GM18505 (cell line): ENCODE data around the gene MEGF11.
"Not testable (repeated sequence)": the region's sequence is repeated elsewhere in the genome, so short reads cannot be mapped to it uniquely, and the experiment has no call there.

Source experiments
- ATAC-seq: cut with Tn5 transposase; IDR thresholded peaks from one replicate; pipeline ENCODE4 v1.9.1; 2021; ENCODE audit not compliant: unreplicated experiment
- POLR2A ChIP-seq: IDR thresholded peaks from 4 replicates; pipeline ENCODE4 v1.6.1; 2011; ENCODE audit warnings: borderline replicate concordance; ENCODE audit not compliant: insufficient read depth, insufficient read length; ENCODE audit errors: extremely low read depth

Gene MEGF11

DNA sequence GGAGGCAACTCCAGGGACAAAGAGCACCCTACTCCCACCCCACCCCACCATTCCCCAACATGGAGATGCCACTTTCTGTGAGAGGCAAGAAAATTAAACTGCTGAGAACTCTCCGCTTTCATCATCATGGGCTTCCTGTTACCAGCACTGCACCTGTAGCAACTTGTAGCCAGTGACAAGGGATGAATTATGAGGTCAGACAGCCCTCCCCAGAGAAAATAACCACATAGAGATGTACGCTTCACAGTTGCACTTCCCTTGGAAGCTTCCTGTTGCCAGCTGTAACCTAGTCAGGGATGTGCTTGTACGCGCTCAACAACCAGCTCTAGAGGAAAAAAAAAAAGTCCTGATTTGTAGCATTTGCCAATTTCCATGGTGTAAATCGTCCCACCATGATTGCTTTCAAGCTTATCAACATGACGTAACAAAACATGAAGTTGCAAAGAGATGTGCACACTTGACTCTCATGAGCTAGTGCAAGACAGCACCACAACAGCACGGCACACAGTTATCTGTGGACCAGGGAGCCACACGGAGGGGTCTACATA is 238.8 kb downstream of the MEGF11 start:
- no peak for ATAC-seq
- no peak for TF ChIP-seq POLR2A

DNA sequence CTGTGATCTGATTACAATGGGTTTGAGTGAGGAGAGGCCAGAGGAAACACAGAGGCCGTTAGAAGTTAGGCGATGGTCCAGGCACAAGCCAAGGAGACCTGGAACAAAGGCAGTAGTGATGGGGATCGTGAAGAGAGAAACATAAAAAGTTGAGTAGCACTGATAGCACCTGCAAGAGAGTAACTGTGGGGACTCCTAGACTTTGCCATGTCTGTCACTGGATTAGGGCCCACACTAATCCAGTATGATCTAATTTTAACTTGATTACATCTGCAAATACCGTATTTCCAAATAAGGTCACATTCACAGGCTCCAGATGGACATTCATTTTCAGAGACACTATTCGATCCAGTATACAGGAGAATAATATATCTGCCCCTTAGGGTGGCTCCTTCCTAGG is 239.5 kb downstream of the MEGF11 start:
- no peak for TF ChIP-seq POLR2A
- ATAC-seq, result no peak

DNA sequence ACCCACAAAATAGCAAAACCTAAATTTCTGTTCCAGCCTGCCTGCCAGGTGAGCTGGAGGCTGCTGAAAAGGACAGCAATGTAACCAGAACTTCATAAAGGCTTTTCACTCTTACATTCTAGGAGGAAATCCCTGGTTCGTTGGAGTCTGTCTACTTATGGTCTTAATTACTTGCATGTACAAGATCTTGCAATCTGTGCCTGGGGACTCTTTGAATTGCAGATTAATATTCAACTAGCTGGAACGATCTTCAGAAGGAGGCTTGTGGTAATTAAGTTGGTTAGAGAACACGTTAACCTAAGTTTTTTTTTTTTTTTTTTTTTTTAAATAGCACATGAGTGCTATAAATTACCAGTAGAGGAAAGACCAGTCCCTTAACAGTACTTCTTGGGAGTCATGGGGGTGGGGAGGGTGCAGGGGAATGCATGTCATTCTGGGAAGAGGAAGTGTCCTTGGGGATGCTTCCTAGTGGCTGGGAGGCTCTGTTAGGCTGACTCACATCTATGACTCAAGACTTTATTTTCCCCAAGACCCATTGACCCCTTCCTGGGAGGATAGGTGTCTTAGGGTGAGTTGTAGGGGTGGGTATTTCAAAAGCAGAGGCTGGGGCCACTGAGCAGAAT is 244.5 kb downstream of the MEGF11 start:
- no peak for ATAC-seq
- no peak for TF ChIP-seq POLR2A

DNA sequence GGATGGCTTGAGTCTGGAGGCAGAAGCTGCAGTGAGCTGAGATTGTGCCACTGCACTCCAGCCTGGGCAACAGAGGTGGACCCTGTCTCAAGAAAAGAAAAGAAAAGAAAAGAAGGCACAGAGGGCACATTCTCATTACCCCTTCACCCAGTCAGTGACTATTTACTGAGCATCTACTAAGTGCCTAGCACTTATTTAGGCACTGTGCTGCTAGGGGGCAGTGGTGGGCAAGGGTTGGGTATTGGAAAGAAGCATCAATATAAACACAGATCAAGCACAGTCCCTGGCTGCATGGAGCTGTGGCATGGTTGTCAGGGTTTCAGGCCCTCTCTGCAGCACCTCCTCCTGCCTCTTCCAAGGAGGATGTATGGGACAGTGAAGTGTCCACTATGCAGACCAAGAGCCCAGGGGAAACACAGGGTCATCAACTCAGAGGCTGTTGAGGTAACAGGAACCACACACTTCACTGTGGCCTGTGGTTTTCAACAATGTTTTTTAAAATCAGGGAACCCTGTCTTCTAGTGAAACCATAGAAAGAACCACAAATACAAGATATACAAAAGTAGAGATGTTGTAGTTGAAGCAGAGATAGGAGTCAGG is 245.8 kb downstream of the MEGF11 start:
- no peak for ATAC-seq
- TF ChIP-seq POLR2A, result no peak

DNA sequence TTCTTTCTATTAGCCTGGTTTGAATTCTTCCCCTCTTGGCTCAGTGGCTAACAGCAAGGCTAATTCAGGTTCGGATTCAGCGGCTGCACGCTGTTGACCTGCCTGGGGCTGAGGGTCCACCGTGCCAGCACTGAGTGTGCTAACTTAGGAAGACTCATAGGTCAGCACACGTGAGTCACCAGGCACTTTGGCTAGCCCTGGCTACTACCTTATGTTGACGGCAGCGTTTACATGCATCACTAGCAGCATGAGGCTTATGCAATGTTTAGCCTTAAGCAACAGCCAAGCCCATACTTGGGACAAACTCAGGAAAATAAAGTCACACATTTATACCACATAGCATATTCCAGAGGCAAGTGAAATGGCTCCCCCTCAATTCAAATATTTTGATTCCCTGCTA is 246.6 kb downstream of the MEGF11 start:
- TF ChIP-seq POLR2A, result no peak
- no peak for ATAC-seq

DNA sequence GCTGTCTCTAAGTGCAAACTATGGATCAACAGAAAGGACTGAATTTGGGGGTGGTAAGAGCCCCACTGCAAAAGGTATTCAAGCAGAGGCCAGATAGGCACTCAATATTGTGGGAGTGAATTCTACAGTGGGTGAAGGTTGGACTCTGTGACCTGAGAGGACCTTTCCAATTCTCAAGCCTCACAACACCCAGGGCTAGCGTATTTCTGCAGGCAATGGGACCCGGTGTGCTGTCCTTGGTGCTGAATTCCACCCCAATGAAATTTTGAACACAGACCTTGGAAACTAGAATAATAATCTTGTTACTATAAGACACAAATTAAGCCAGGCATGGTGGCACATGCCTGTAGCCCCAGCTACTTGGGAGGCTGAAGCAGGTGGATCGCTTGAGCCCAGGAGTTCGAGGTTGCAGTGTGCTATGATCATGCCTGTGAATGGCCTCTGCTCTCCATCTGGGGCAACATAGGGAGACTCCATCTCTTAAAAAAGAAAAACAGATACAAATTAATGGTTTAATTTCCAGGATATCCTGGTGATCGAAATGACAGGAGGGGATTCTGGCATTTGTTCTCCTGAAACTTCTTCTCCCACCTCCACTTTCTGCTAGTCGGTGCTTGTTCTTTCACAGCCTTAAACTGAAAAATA is 248.8 kb downstream of the MEGF11 start:
- no peak for TF ChIP-seq POLR2A
- no peak for ATAC-seq

DNA sequence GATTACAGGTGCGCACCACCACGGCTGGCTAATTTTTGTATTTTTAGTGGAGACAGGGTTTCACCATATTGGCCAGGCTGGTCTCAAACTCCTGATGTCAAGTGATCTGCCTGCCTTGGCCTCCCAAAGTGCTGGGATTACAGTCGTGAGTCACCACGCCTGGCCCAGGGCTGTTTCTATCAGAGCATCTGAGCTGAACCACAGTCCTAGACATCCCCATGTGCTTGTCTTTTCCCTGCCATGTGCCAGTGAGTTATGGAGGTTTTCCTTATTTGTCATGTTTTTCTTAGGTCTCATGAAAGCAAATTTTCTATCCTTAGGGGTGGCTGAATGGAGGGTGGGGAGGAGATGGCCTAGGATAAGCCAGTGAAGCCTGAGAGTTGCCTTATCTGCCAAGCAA is 250.4 kb downstream of the MEGF11 start:
- ATAC-seq, result not testable (repeated sequence)

DNA sequence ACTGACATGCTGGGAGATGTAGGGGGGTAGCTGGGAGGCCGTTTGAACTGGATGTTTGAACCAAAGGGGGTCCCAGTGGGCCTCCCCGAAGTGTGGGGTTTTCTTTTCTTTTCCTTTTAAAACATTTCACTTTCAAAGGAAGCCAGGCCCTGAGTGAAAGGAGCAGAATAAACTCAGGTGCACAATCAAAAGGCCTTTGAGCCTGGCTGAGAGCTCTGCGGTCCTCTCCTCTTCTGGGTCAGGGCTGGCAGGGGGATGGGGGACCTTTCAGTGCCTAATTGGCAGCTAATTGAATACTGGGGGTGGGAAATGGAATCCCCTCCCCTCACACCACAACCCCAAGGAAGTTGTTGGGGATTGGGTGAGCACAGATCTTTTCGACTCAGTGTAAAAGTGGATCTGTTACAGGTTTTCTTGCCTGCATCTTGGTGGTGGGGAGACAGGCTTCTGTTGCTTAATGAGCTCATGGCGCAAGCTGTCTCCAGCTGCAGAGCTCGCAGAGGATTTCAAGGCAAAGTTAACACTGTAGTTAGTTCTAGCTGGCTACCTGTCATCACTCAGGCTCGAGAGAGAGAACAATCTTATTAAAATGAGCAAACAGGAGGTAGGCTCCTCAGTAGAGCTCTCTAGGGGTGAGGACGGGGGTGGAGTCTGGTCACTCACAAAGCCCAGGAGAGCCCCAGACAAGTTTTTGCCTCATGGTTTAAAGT is 251.7 kb downstream of the MEGF11 start:
- no peak for ATAC-seq

DNA sequence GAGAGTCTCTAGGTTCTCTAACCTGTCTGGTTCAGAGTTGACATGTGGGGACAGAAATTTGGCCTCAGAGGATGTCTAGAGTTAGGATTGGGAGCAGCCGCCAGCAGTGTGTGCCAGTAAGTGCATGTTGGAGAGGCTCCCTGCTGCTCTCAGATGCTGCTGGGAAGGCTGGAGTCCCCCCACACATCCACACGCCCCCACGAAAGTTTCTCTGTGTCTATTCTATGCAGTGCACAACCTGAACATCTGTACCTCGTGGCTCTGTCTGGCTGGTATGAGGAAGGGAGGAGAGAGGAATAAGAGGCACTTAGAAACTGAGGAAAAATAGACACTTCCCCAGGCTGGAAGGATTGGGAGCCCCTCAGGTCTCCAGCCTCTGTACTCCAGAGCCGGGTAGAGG is 252.5 kb downstream of the MEGF11 start:
- no peak for TF ChIP-seq POLR2A
- no peak for ATAC-seq

More for the DNA sequence above, 251.7 kb downstream of the MEGF11 start:
- TF ChIP-seq POLR2A, result no peak

DNA sequence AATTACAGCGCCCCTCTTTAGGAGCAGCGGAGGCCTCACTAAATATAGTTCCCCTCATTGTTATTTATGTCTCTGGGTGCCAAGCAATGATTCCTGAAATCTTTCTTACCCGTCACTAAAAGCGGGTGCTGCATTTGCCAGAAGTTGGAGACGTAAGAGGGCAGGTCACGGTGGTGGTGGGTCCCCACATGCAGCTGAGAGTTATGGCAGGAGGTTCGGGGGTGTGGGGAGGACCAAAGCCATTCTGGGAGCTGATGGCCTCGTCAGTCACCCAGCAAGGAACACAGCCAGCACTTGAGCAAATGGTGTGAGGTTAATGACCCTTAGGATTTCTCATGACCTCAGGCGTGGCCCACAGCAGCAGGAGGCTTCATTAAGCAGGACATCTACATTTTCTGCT is 255.1 kb downstream of the MEGF11 start:
- no peak for ATAC-seq
- TF ChIP-seq POLR2A, result no peak

DNA sequence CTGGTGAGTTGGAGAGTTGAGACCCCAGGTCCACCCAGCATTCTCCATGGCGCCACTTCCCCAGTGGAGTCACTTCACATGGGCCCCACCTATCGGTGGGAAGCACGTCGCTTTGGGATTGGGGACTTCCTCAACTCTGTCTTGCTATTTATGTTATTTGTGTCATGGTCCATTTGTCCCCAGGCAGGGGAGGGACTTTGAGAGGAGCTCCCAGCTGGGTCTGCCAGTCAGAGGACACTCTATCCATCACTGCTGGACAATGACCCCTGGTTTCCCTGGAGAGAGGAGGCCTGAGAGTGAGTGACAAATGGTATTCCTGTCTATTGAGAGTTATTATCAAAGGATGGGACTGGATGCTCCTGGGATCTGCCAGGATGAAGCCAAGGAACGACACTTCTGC is 256.6 kb downstream of the MEGF11 start:
- ATAC-seq, result no peak
- TF ChIP-seq POLR2A, result no peak

DNA sequence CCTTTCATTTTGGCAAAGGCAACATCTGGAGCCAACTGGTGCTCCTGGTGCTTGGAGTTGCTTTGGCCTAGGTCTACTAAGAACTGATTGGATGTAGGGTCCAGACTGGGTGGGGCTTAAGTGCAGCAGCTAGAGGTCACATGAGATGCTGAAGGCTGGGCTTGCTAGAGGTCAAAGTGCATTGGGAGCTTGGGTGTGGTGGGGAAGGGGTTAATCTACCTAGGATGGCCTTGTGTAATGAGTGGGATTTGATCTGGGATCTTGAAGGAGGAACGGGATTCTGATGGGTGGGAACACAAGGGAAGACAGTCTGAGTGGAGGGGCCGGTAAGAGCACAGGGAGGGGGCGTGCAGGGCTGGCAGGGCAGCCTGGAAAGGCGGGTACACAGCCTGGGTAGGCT is 258.7 kb downstream of the MEGF11 start:
- TF ChIP-seq POLR2A, result no peak
- no peak for ATAC-seq

DNA sequence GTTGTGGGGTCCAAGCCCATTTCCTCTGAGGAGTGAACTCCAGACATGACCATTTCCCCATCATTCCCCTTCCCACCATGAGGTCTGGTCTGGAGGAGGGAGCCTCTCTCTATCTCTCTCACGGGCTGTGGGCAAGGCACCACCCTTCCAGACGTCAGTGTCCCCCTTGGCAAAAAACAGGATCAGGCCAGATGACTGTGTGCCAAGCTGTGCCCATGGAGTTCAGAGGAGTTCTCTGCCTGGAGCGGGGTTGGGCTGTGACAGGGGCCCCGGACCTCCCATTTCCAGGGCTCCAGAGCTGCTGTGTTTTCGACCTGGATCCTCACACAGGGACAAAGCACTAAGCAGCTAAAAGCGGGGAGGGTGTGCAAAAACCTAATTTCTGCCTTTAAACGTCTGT is 259.8 kb downstream of the MEGF11 start:
- ATAC-seq, result no peak
- TF ChIP-seq POLR2A, result no peak

DNA sequence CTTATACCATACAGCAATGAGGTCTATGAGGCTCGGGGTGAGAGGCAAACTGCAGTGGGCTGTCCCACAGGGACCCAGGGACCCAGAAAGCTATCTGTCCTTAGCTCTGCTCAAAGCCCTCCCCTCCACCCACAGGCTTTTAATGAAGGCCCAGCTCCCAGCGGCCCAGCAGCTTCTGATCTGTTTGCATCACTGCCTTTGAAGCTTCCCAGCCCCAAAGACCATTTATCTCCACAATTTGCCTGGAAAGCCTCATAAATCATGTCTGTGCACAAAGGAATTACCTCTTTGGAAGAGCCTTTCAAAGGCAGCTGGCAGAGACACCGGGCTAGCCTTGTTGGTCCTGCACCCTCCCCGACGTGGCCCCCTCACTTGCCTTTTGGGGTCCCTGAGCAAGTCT is 260.3 kb downstream of the MEGF11 start:
- no peak for ATAC-seq
- no peak for TF ChIP-seq POLR2A

DNA sequence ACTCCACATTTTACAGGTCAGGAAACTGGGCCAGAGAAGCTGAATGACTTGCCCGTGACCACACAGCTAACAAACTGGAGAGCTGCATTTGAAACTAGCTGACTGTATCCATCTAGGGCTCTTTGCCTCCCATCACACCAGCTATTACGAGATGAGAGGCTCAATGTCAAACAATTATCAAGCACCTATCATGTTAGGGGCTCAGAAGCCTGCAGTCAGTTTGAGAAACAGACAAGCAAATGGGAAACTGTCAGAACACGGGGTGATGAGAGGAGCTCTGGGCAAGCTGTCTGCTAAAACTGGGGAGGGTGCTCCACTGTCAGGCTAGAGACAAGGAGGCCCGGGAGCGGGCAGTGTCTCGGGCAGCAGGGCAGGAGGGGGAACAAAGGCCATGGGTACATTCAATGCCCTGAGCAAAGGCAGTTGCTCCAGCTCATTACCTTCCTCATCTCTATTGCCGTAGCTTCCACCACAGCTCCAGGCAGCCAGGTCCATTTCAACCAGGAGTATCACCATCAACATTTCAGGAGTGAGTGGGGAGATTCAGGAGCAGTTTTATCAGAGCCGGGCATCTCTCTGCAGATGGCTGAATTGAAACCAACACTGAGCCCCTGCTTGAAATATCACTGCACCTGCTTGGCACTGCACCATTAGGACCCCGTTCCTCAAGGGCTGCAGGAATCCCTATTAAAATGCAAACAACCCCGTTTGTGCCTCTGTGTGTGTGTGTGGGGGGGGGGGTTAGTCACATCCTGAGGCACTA is 261.6 kb downstream of the MEGF11 start:
- TF ChIP-seq POLR2A, result no peak
- no peak for ATAC-seq
